GM23338 (cell line): ENCODE results near the gene DHDDS. TPM values are rescaled to one million over a fixed set of nuclear protein-coding genes. Genes with fewer than 3 reads are reported as not detected.

Experiments
- ATAC-seq: fragments of 200-7000 bp; cut with Tn5 transposase; 3 replicates; pipeline ENCODE4 v1.9.1; 2020
- DNase-seq: peaks from one replicate; pipeline ENCODE4 v3.0.0-alpha.2; 2015; ENCODE audit warnings: low spot score
- H2AFZ ChIP-seq: fragments of 200-600 bp; sonication (generic); 2 replicates; pipeline ENCODE4 v1.8.0; 2016; ENCODE audit warnings: antibody characterized with exemption, mild to moderate bottlenecking, moderate library complexity
- H3F3A ChIP-seq: fragments of 200-600 bp; sonication (generic); replicated peaks from 2 replicates; pipeline ENCODE4 v1.8.0; 2017; ENCODE audit warnings: antibody characterized with exemption, mixed run types, low read depth
- H3K27ac ChIP-seq: fragments of 200-600 bp; sonication (generic); 2 replicates; pipeline ENCODE4 v1.6.1; 2016; ENCODE audit warnings: low read depth
- H3K27me3 ChIP-seq: fragments of 200-600 bp; sonication (generic); 2 replicates; pipeline ENCODE4 v1.8.0; 2016; ENCODE audit warnings: mild to moderate bottlenecking, mixed run types, moderate library complexity; ENCODE audit not compliant: insufficient read depth
- H3K36me3 ChIP-seq: fragments of 200-600 bp; sonication (generic); 2 replicates; pipeline ENCODE4 v1.8.0; 2016; ENCODE audit warnings: mild to moderate bottlenecking; ENCODE audit not compliant: insufficient read depth
- H3K4me1 ChIP-seq: fragments of 200-600 bp; sonication (generic); 2 replicates; pipeline ENCODE4 v1.8.0; 2016; ENCODE audit warnings: mild to moderate bottlenecking, moderate library complexity; ENCODE audit not compliant: insufficient read depth
- H3K4me2 ChIP-seq: fragments of 200-600 bp; sonication (generic); 2 replicates; pipeline ENCODE4 v1.7.1; 2017; ENCODE audit warnings: mixed run types
- H3K4me3 ChIP-seq: fragments of 200-600 bp; sonication (generic); 2 replicates; pipeline ENCODE4 v1.6.1; 2016; ENCODE audit warnings: mixed run types
- H3K79me2 ChIP-seq: fragments of 200-600 bp; sonication (generic); replicated peaks from 2 replicates; pipeline ENCODE4 v1.8.0; 2017; ENCODE audit warnings: mild to moderate bottlenecking; ENCODE audit not compliant: insufficient read depth
- H3K9me2 ChIP-seq: fragments of 200-600 bp; sonication (generic); 2 replicates; pipeline ENCODE4 v1.8.0; 2017; ENCODE audit not compliant: insufficient read depth
- H4K20me1 ChIP-seq: fragments of 200-600 bp; sonication (generic); replicated peaks from 2 replicates; pipeline ENCODE4 v1.8.0; 2017; ENCODE audit warnings: mild to moderate bottlenecking; ENCODE audit not compliant: insufficient read depth
- H3K27ac Mint-ChIP-seq: 2 replicates; pipeline ENCODE4 v1.8.0; 2020; ENCODE audit warnings: inconsistent platforms, mild to moderate bottlenecking, moderate library complexity, mixed read lengths
- H3K27me3 Mint-ChIP-seq: 3 replicates; pipeline ENCODE4 v1.8.0; 2022; ENCODE audit warnings: low read depth, mild to moderate bottlenecking, moderate library complexity, mixed read lengths, inconsistent platforms; ENCODE audit not compliant: insufficient read depth, poor library complexity
- H3K36me3 Mint-ChIP-seq: 3 replicates; pipeline ENCODE4 v1.8.0; 2021; ENCODE audit warnings: low read depth, mild to moderate bottlenecking, inconsistent platforms, moderate library complexity, mixed read lengths
- H3K4me1 Mint-ChIP-seq: 3 replicates; pipeline ENCODE4 v1.8.0; 2020; ENCODE audit warnings: mild to moderate bottlenecking, inconsistent platforms, mixed read lengths
- H3K4me3 Mint-ChIP-seq: 3 replicates; pipeline ENCODE4 v1.8.0; 2021; ENCODE audit warnings: moderate library complexity, mild to moderate bottlenecking, inconsistent platforms, mixed read lengths
- H3K9me3 Mint-ChIP-seq: 3 replicates; pipeline ENCODE4 v1.8.0; 2020; ENCODE audit warnings: moderate library complexity, mild to moderate bottlenecking, inconsistent platforms, mixed read lengths
- CREB1 ChIP-seq: fragments of 250-450 bp; sonication (Bioruptor Pico); IDR thresholded peaks from 2 replicates; pipeline ENCODE4 v1.5.0; 2020; ENCODE audit warnings: low read depth, mild to moderate bottlenecking, moderate library complexity
- CTCF ChIP-seq, 2 experiments: fragments of 200-600 bp in 1 of 2; sonication (generic) in 1 of 2; conservative IDR thresholded peaks; 2 replicates each; pipeline versions ENCODE4 v1.5.1 to v1.6.1; 2016 to 2017; ENCODE audit warnings: antibody characterized with exemption in 2 of 2, low read depth in 2 of 2, mild to moderate bottlenecking in 2 of 2, moderate library complexity in 1 of 2
- EZH2 ChIP-seq: fragments of 200-600 bp; sonication (generic); IDR thresholded peaks from one replicate; pipeline ENCODE4 v1.8.0; 2017; ENCODE audit warnings: antibody characterized with exemption, mild to moderate bottlenecking, low read depth; ENCODE audit not compliant: unreplicated experiment
- EZH2phosphoT487 ChIP-seq: fragments of 200-600 bp; sonication (generic); IDR thresholded peaks from one replicate; pipeline ENCODE4 v1.8.1; 2018; ENCODE audit warnings: antibody characterized with exemption; ENCODE audit not compliant: unreplicated experiment
- JUNB ChIP-seq: IDR thresholded peaks from one replicate; pipeline ENCODE4 v1.6.1; 2016; ENCODE audit warnings: antibody characterized with exemption; ENCODE audit not compliant: unreplicated experiment
- NANOG ChIP-seq: IDR thresholded peaks from 2 replicates; pipeline ENCODE4 v1.6.1; 2016; ENCODE audit warnings: antibody characterized with exemption, borderline replicate concordance
- POLR2AphosphoS5 ChIP-seq: IDR thresholded peaks from 2 replicates; pipeline ENCODE4 v1.6.1; 2016; ENCODE audit warnings: antibody characterized with exemption, low read depth
- STAT1 ChIP-seq: IDR thresholded peaks from one replicate; pipeline ENCODE4 v1.6.1; 2016; ENCODE audit warnings: antibody characterized with exemption; ENCODE audit not compliant: unreplicated experiment
- ZNF114 ChIP-seq: fragments of 250-450 bp; sonication (Bioruptor Pico); IDR thresholded peaks from 2 replicates; pipeline ENCODE4 v1.5.0; 2020; ENCODE audit warnings: mild to moderate bottlenecking, moderate library complexity
- ZNF331 ChIP-seq: fragments of 250-450 bp; sonication (Bioruptor Pico); IDR thresholded peaks from 2 replicates; pipeline ENCODE4 v1.5.0; 2020; ENCODE audit warnings: low read depth, mild to moderate bottlenecking, moderate library complexity
- polyA plus RNA-seq: library from polyadenylated mRNA; unstranded; fragments of >200 nt; fragmentation: Nextera tagmentation; extraction: Ambion mirVana; gene quantifications from 2 replicates; pipeline ENCODE4 v1.2.1, GENCODE V29; 2016
- total RNA-seq: library from RNA; depleted of rRNA; stranded (reverse); fragments of >200 nt; shearing (Covaris generic); gene quantifications from 2 replicates; pipeline ENCODE4 v1.2.3, GENCODE V29; 2014
- TF ChIP-seq, protein P1 (sequence below): IDR thresholded peaks from one replicate; pipeline ENCODE4 v1.6.1; 2018; ENCODE audit warnings: antibody characterized with exemption; ENCODE audit not compliant: unreplicated experiment
- TF ChIP-seq, protein P2 (sequence below): fragments of 250-450 bp; sonication (Bioruptor Pico); IDR thresholded peaks from 2 replicates; pipeline ENCODE4 v1.5.0; 2020; ENCODE audit warnings: mild to moderate bottlenecking, moderate library complexity
- TF ChIP-seq, protein P3 (sequence below): IDR thresholded peaks from 2 replicates; pipeline ENCODE4 v1.6.1; 2016; ENCODE audit warnings: antibody characterized with exemption

The DHDDS gene
- total and polyA plus RNA-seq, 2 experiments from 2014 or later, result 32.6 to 49.5 TPM

DNA sequence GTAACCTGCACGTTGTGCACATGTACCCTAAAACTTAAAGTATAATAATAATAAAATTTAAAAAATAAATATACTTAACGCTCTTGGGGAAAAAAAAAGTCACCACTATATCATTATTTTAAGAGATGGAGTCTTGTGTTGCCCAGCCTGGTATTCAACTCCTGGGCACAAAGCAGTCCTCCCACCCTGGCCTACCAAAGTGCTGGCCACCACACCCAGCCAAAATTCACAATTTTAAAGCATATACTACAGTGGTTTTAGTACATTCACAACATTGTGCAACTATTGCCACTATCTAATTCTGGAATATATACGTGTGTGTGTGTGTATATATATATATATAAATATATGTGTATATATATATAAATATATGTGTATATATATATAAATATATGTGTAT lies 46.0 kb downstream of the DHDDS start:
- Histone ChIP-seq H3F3A (peaks cover 41% of the 10 kb centered on the region), H2AFZ (no peak overlapping the region), H3K9me2 (no peaks in the 10 kb centered on the region), H3K4me2 (no peak overlapping the region), H3K27me3 (no peaks in the 10 kb centered on the region), H3K27ac (no peak overlapping the region), H4K20me1 (peaks cover 26% of the 10 kb centered on the region), H3K36me3 (peaks cover 44% of the 10 kb centered on the region), H3K4me3 (no peak overlapping the region), H3K79me2 (peaks cover 22% of the 10 kb centered on the region), H3K4me1 (peaks cover 9% of the 10 kb centered on the region)
- Mint-ChIP-seq H3K4me1 (peaks cover 22% of the 10 kb centered on the region), H3K27me3 (peaks cover 9% of the 10 kb centered on the region), H3K4me3 (no peak overlapping the region), H3K9me3 (peaks cover 3% of the 10 kb centered on the region; the same call in 1 of the 3 replicates), H3K27ac (no peak overlapping the region), H3K36me3 (peaks cover 53% of the 10 kb centered on the region)
- no peak for ATAC-seq
- TF ChIP-seq, protein P1, sequence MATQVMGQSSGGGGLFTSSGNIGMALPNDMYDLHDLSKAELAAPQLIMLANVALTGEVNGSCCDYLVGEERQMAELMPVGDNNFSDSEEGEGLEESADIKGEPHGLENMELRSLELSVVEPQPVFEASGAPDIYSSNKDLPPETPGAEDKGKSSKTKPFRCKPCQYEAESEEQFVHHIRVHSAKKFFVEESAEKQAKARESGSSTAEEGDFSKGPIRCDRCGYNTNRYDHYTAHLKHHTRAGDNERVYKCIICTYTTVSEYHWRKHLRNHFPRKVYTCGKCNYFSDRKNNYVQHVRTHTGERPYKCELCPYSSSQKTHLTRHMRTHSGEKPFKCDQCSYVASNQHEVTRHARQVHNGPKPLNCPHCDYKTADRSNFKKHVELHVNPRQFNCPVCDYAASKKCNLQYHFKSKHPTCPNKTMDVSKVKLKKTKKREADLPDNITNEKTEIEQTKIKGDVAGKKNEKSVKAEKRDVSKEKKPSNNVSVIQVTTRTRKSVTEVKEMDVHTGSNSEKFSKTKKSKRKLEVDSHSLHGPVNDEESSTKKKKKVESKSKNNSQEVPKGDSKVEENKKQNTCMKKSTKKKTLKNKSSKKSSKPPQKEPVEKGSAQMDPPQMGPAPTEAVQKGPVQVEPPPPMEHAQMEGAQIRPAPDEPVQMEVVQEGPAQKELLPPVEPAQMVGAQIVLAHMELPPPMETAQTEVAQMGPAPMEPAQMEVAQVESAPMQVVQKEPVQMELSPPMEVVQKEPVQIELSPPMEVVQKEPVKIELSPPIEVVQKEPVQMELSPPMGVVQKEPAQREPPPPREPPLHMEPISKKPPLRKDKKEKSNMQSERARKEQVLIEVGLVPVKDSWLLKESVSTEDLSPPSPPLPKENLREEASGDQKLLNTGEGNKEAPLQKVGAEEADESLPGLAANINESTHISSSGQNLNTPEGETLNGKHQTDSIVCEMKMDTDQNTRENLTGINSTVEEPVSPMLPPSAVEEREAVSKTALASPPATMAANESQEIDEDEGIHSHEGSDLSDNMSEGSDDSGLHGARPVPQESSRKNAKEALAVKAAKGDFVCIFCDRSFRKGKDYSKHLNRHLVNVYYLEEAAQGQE, result no peak
- no peak for TF ChIP-seq ZNF114 (CRISPR knock-in tag)
- TF ChIP-seq, protein P2, sequence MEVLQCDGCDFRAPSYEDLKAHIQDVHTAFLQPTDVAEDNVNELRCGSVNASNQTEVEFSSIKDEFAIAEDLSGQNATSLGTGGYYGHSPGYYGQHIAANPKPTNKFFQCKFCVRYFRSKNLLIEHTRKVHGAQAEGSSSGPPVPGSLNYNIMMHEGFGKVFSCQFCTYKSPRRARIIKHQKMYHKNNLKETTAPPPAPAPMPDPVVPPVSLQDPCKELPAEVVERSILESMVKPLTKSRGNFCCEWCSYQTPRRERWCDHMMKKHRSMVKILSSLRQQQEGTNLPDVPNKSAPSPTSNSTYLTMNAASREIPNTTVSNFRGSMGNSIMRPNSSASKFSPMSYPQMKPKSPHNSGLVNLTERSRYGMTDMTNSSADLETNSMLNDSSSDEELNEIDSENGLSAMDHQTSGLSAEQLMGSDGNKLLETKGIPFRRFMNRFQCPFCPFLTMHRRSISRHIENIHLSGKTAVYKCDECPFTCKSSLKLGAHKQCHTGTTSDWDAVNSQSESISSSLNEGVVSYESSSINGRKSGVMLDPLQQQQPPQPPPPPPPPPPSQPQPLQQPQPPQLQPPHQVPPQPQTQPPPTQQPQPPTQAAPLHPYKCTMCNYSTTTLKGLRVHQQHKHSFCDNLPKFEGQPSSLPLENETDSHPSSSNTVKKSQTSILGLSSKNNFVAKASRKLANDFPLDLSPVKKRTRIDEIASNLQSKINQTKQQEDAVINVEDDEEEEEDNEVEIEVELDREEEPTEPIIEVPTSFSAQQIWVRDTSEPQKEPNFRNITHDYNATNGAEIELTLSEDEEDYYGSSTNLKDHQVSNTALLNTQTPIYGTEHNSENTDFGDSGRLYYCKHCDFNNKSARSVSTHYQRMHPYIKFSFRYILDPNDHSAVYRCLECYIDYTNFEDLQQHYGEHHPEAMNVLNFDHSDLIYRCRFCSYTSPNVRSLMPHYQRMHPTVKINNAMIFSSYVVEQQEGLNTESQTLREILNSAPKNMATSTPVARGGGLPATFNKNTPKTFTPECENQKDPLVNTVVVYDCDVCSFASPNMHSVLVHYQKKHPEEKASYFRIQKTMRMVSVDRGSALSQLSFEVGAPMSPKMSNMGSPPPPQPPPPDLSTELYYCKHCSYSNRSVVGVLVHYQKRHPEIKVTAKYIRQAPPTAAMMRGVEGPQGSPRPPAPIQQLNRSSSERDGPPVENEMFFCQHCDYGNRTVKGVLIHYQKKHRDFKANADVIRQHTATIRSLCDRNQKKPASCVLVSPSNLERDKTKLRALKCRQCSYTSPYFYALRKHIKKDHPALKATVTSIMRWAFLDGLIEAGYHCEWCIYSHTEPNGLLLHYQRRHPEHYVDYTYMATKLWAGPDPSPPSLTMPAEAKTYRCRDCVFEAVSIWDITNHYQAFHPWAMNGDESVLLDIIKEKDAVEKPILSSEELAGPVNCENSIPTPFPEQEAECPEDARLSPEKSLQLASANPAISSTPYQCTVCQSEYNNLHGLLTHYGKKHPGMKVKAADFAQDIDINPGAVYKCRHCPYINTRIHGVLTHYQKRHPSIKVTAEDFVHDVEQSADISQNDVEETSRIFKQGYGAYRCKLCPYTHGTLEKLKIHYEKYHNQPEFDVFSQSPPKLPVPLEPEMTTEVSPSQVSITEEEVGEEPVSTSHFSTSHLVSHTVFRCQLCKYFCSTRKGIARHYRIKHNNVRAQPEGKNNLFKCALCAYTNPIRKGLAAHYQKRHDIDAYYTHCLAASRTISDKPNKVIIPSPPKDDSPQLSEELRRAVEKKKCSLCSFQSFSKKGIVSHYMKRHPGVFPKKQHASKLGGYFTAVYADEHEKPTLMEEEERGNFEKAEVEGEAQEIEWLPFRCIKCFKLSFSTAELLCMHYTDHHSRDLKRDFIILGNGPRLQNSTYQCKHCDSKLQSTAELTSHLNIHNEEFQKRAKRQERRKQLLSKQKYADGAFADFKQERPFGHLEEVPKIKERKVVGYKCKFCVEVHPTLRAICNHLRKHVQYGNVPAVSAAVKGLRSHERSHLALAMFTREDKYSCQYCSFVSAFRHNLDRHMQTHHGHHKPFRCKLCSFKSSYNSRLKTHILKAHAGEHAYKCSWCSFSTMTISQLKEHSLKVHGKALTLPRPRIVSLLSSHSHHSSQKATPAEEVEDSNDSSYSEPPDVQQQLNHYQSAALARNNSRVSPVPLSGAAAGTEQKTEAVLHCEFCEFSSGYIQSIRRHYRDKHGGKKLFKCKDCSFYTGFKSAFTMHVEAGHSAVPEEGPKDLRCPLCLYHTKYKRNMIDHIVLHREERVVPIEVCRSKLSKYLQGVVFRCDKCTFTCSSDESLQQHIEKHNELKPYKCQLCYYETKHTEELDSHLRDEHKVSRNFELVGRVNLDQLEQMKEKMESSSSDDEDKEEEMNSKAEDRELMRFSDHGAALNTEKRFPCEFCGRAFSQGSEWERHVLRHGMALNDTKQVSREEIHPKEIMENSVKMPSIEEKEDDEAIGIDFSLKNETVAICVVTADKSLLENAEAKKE, result no peak
- TF ChIP-seq, protein P3, sequence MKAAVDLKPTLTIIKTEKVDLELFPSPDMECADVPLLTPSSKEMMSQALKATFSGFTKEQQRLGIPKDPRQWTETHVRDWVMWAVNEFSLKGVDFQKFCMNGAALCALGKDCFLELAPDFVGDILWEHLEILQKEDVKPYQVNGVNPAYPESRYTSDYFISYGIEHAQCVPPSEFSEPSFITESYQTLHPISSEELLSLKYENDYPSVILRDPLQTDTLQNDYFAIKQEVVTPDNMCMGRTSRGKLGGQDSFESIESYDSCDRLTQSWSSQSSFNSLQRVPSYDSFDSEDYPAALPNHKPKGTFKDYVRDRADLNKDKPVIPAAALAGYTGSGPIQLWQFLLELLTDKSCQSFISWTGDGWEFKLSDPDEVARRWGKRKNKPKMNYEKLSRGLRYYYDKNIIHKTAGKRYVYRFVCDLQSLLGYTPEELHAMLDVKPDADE, result no peak
- TF ChIP-seq JUNB, result no peak
- TF ChIP-seq CREB1, result no peak
- TF ChIP-seq ZNF331 (CRISPR knock-in tag), result no peak
- TF ChIP-seq EZH2, result no peak
- TF ChIP-seq CTCF (conservative IDR thresholded peaks at IDR 0.05; ENCODE audit: low read depth in 2 of 2), result no peak
- no peak for TF ChIP-seq STAT1
- TF ChIP-seq NANOG, result no peak
- no peak for TF ChIP-seq EZH2phosphoT487
- no peak for TF ChIP-seq POLR2AphosphoS5
- no peak for DNase-seq
